ENCODE data around the gene DDX1. TPM values are rescaled to one million over a fixed set of nuclear protein-coding genes. Genes with fewer than 3 reads are reported as not detected.
"Not testable (repeated sequence)": the region's sequence is repeated elsewhere in the genome, so short reads cannot be mapped to it uniquely, and the experiment has no call there.

The DDX1 gene
- total RNA-seq, 2 donors from 2014 or later = 74.2 to 81.3 TPM

- intact Hi-C loops (cut with DNase I) = no loop called here
- DNase-seq (ENCODE audit: low spot score) = no peak
These were observed 87.2 kb downstream of the DDX1 start for GRCh38 chr2:15678909-15679308.

DNA sequence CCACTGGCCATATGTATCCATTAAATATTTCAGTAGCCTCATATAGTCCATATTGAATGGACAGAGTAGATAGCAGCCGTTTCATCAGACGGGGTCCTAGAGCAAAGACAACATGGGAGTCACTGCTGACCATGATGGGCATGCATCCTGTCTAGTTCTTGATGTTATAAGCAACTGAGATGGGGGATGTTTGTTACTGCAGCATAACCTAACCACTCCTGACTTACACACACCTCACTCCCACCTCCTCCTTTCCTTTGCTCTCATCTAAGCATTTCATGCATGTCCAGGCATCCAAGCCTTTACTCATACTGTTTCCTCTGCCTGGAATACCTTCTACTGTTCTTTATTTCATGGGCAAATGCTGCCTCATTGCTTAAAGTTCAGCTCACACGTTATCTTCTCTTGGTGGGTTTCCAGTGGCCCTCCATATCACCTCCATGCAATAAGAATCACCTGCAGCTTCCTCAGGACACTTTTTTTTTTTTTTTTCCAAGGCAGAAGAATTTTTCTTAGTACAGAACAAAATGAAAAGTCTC is 87.8 kb downstream of the DDX1 start:
- intact Hi-C loops (cut with DNase I) = no loop called here
- DNase-seq (ENCODE audit: low spot score) = no peak

DNA sequence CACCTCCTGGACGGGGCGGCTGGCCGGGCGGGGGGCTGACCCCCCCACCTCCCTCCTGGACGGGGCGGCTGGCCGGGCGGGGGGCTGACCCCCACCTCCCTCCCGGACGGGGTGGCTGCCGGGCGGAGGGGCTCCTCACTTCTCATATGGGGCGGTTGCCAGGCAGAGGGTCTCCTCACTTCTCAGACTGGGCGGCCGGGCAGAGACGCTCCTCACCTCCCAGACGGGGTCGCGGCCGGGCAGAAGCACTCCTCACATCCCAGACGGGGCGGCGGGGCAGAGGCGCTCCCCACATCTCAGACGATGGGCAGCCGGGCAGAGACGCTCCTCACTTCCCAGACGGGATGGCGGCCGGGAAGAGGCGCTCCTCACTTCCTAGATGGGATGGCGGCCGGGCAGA is 88.5 kb downstream of the DDX1 start:
- DNase-seq (ENCODE audit: low spot score); intact Hi-C loops (cut with DNase I): not testable (repeated sequence)

Other genes starting within 250 kb of the DDX1 start
- 10 to 100 TPM; 38.0 to 38.1 TPM for gene NBAS, start 30.5 kb upstream of the DDX1 start, total RNA-seq

Data from posterior vena cava (tissue), 2 donors.